SK-N-SH (cell line): ENCODE data around the gene PTPRC. TPM values are rescaled to one million over a fixed set of nuclear protein-coding genes. Genes with fewer than 3 reads are reported as not detected.

Source experiments
- CTCF ChIA-PET: fragments of 300-600, 350-600 bp; formaldehyde crosslinking; extraction: SDS; loops from one replicate; lab custom pipeline; 2021; lab: Yijun Ruan, JAX
- POLR2A ChIA-PET: fragments of 350-600 bp; sonication (Branson Sonifier 250); formaldehyde crosslinking; extraction: SDS; loops from one replicate; lab custom pipeline; 2020; ENCODE audit warnings: antibody characterized with exemption, inconsistent platforms; lab: Yijun Ruan, JAX
- DNase-seq: peaks from one replicate; pipeline ENCODE4 v3.0.0; 2012
- H2AFZ ChIP-seq: fragments of 200-600 bp; sonication (generic); 2 replicates; pipeline ENCODE4 v1.8.1; 2016; ENCODE audit warnings: antibody characterized with exemption, mild to moderate bottlenecking, low read depth
- H3F3A ChIP-seq: fragments of 200-600 bp; sonication (generic); replicated peaks from 2 replicates; pipeline ENCODE3; 2016; ENCODE audit warnings: antibody characterized with exemption, mild to moderate bottlenecking; ENCODE audit not compliant: insufficient read depth
- H3K27ac ChIP-seq, 2 experiments: fragments of 200-500 bp in 1 of 2; fragments of 200-600 bp in 1 of 2; sonication (Bioruptor generic) in 1 of 2; sonication (generic), shearing (Covaris generic) in 1 of 2; 2 replicates each; pipeline versions ENCODE4 v1.5.1 to v1.6.1; 2014 to 2016; ENCODE audit warnings: low read depth in 2 of 2, inconsistent platforms in 1 of 2, low read length in 1 of 2, mild to moderate bottlenecking in 1 of 2, mixed read lengths in 1 of 2
- H3K27me3 ChIP-seq: fragments of 200-600 bp; sonication (generic), shearing (Covaris generic); 2 replicates; pipeline ENCODE4 v1.6.1; 2016; ENCODE audit warnings: mixed run types; ENCODE audit not compliant: insufficient read depth
- H3K36me3 ChIP-seq, 2 experiments: fragments of 200-500 bp in 1 of 2; fragments of 200-600 bp in 1 of 2; sonication (Bioruptor generic) in 1 of 2; sonication (generic) in 1 of 2; replicated peaks in 1 of 2; 2 replicates each; pipeline versions ENCODE3 to v1.5.1; 2014 to 2016; ENCODE audit warnings: low read length in 1 of 2, mild to moderate bottlenecking in 1 of 2; ENCODE audit not compliant: insufficient read depth in 2 of 2, control insufficient read depth in 1 of 2
- H3K4me1 ChIP-seq, 2 experiments: fragments of 200-500 bp in 1 of 2; fragments of 200-600 bp in 1 of 2; sonication (Bioruptor generic) in 1 of 2; sonication (generic), shearing (Covaris generic) in 1 of 2; 2 replicates each; pipeline versions ENCODE4 v1.5.1 to v1.6.1; 2014 to 2016; ENCODE audit warnings: low read depth in 1 of 2, low read length in 1 of 2, mixed run types in 1 of 2; ENCODE audit not compliant: insufficient read depth in 2 of 2, control insufficient read depth in 1 of 2
- H3K4me2 ChIP-seq: fragments of 200-600 bp; sonication (generic), shearing (Covaris generic); 2 replicates; pipeline ENCODE4 v1.6.1; 2017; ENCODE audit warnings: mixed run types
- H3K4me3 ChIP-seq, 2 experiments: fragments of 200-500 bp in 1 of 2; fragments of 200-600 bp in 1 of 2; sonication (Bioruptor generic) in 1 of 2; sonication (generic), shearing (Covaris generic) in 1 of 2; 2 replicates each; pipeline versions ENCODE4 v1.5.1 to v1.8.1; 2014 to 2016; ENCODE audit warnings: low read depth in 2 of 2, inconsistent platforms in 1 of 2, low read length in 1 of 2, mild to moderate bottlenecking in 1 of 2, mixed read lengths in 1 of 2, moderate library complexity in 1 of 2
- H3K79me2 ChIP-seq: fragments of 200-600 bp; sonication (generic); 2 replicates; pipeline ENCODE4 v1.8.1; 2017; ENCODE audit warnings: mild to moderate bottlenecking; ENCODE audit not compliant: insufficient read depth
- H3K9ac ChIP-seq: fragments of 200-600 bp; sonication (generic); 2 replicates; pipeline ENCODE4 v1.6.1; 2017; ENCODE audit warnings: mixed run types
- H3K9me2 ChIP-seq: fragments of 200-600 bp; sonication (generic); 2 replicates; pipeline ENCODE4 v1.6.1; 2017; ENCODE audit warnings: mixed run types
- H3K9me3 ChIP-seq: fragments of 200-600 bp; sonication (generic); 2 replicates; pipeline ENCODE4 v1.6.1; 2017; ENCODE audit warnings: mixed run types, mild to moderate bottlenecking, moderate library complexity
- H4K20me1 ChIP-seq: fragments of 200-600 bp; sonication (generic); 2 replicates; pipeline ENCODE4 v1.6.1; 2017; ENCODE audit warnings: mild to moderate bottlenecking, mixed run types; ENCODE audit not compliant: insufficient read depth
- CHD2 ChIP-seq: fragments of 150-350 bp; IDR thresholded peaks from 2 replicates; pipeline ENCODE4 v1.6.1; 2018; ENCODE audit warnings: low read length; ENCODE audit not compliant: partially characterized antibody
- EP300 ChIP-seq, 2 experiments: IDR thresholded peaks; 2 replicates each; pipeline versions ENCODE4 v1.4.0 to v1.6.1; 2012; ENCODE audit warnings: borderline replicate concordance in 1 of 2, low read depth in 1 of 2, low read length in 1 of 2
- EZH2phosphoT487 ChIP-seq: fragments of 200-600 bp; sonication (generic); IDR thresholded peaks from 2 replicates; pipeline ENCODE4 v1.6.1; 2017; ENCODE audit warnings: low read depth, mixed run types, mild to moderate bottlenecking, antibody characterized with exemption, moderate library complexity, borderline replicate concordance
- FOSL2 ChIP-seq: IDR thresholded peaks from 2 replicates; pipeline ENCODE4 v1.4.0; 2012; ENCODE audit warnings: low read depth, mild to moderate bottlenecking, moderate library complexity, borderline replicate concordance
- FOXM1 ChIP-seq: IDR thresholded peaks from 2 replicates; pipeline ENCODE4 v1.4.0; 2012; ENCODE audit warnings: low read depth, mild to moderate bottlenecking
- MAX ChIP-seq: IDR thresholded peaks from 2 replicates; pipeline ENCODE4 v1.4.0; 2012; ENCODE audit warnings: low read depth
- MEF2A ChIP-seq: IDR thresholded peaks from 2 replicates; pipeline ENCODE4 v1.4.0; 2012; ENCODE audit warnings: low read depth, borderline replicate concordance
- NRF1 ChIP-seq: IDR thresholded peaks from 2 replicates; pipeline ENCODE4 v1.6.1; 2012; ENCODE audit warnings: low read depth, mild to moderate bottlenecking, low read length
- PBX3 ChIP-seq: IDR thresholded peaks from 2 replicates; pipeline ENCODE4; 2012
- RCOR1 ChIP-seq: fragments of 150-350 bp; IDR thresholded peaks from 2 replicates; pipeline ENCODE4 v1.6.1; 2017; ENCODE audit warnings: antibody characterized with exemption, low read length
- REST ChIP-seq: IDR thresholded peaks from 2 replicates; pipeline ENCODE4 v1.6.1; 2012; ENCODE audit warnings: mild to moderate bottlenecking, low read depth, low read length, moderate library complexity
- TCF12 ChIP-seq: IDR thresholded peaks from 2 replicates; pipeline ENCODE4 v1.4.0; 2012
- YY1 ChIP-seq: IDR thresholded peaks from 2 replicates; pipeline ENCODE4 v1.4.0; 2012; ENCODE audit warnings: low read depth, mild to moderate bottlenecking
- ZBTB33 ChIP-seq: IDR thresholded peaks from 2 replicates; pipeline ENCODE4 v1.4.0; 2012; ENCODE audit warnings: low read depth, borderline replicate concordance
- WGBS: methylation state at CpG from one replicate; pipeline ENCODE4 v1.1.6; 2017; ENCODE audit warnings: low lambda C conversion rate; 5-methylcytosine and 5-hydroxymethylcytosine counted together
- polyA plus RNA-seq, 3 experiments: library from polyadenylated mRNA; depleted of rRNA; stranded (reverse); fragments of >200 nt; gene quantifications; 2 replicates each; pipeline ENCODE4 v1.2.3, GENCODE V29; 2012

PTPRC gene
- polyA plus RNA-seq, 1 of the 3 experiments (the other 2 are of a cell fraction) = 0.03 TPM

- Histone ChIP-seq H3K36me3 (no peaks in the 10 kb centered on the region), H3K4me1 (peaks cover 33 to 40% of the 10 kb centered on the region in 2 experiments; a peak in 3 of 4 replicates), H3K79me2 (no peaks in the 10 kb centered on the region), H3K9me2 (no peaks in the 10 kb centered on the region), H4K20me1 (no peaks in the 10 kb centered on the region), H3K4me2 (no peak overlapping the region), H3F3A (peaks cover 25% of the 10 kb centered on the region), H3K9ac (no peak overlapping the region), H3K27ac (no peak overlapping the region), H3K4me3 (no peak overlapping the region), H2AFZ (no peak overlapping the region), H3K9me3 (no peaks in the 10 kb centered on the region), H3K27me3 (no peaks in the 10 kb centered on the region)
- 93% methylated on average over 31 of the region's 31 CpGs for WGBS
- no peak for DNase-seq
- ChIA-PET CTCF (interaction anchor here (0.5 kb wide), 1 partner anchor 1064 kb away, joined by 3 read pairs; no protein-coding TSS in a partner anchor), POLR2A (no interaction called here)
- no peak for TF ChIP-seq EZH2phosphoT487
- no peak for TF ChIP-seq YY1
- TF ChIP-seq REST = no peak
- TF ChIP-seq RCOR1 = no peak
- no peak for TF ChIP-seq PBX3
- TF ChIP-seq ZBTB33 = no peak
- TF ChIP-seq CHD2 = no peak
- no peak for TF ChIP-seq FOXM1
- no peak for TF ChIP-seq NRF1
- no peak for TF ChIP-seq TCF12
- TF ChIP-seq EP300 (IDR thresholded peaks at IDR 0.05; ENCODE audit: borderline replicate concordance in 1 of 2, low read depth in 1 of 2, low read length in 1 of 2) = no peak
- TF ChIP-seq FOSL2 = no peak
- TF ChIP-seq MAX = no peak
- no peak for TF ChIP-seq MEF2A
These were observed 40.8 kb downstream of the PTPRC start for GRCh38 chr1:198679535-198680173.
